GM06990 (cell line): ENCODE measurements around the gene SLC25A17.

ENCODE experiments used
- DNase-seq: peaks from one replicate; pipeline ENCODE4 v3.0.0-alpha.2; 2011; ENCODE audit not compliant: insufficient read length; ENCODE audit errors: extremely low read depth
- H3K27me3 ChIP-seq: replicated peaks from 2 replicates; pipeline ENCODE4 v1.6.0; 2011; ENCODE audit warnings: low read length; ENCODE audit not compliant: control insufficient read depth, insufficient read depth
- H3K36me3 ChIP-seq: 2 replicates; pipeline ENCODE4 v1.5.1; 2011; ENCODE audit warnings: low read length; ENCODE audit not compliant: control insufficient read depth, insufficient read depth
- H3K4me3 ChIP-seq: replicated peaks from 2 replicates; pipeline ENCODE4 v1.5.1; 2011; ENCODE audit warnings: low read depth, mild to moderate bottlenecking, control low read depth, low read length
- CTCF ChIP-seq: IDR thresholded peaks from 2 replicates; pipeline ENCODE4 v1.5.1; 2011; ENCODE audit warnings: low read length, control low read depth, mild to moderate bottlenecking, inconsistent platforms; ENCODE audit not compliant: insufficient read depth, poor library complexity, severe bottlenecking

SLC25A17 gene

GRCh38 chr22:40857309-40857855 is 38.2 kb upstream of the SLC25A17 start:
- TF ChIP-seq CTCF, result no peak
- no peak for DNase-seq
- H3K27me3 ChIP-seq, result no peaks in the 10 kb centered on the region
- H3K36me3 ChIP-seq, result no peaks in the 10 kb centered on the region; the same call in none of the 2 replicates
- H3K4me3 ChIP-seq, result peak overlapping the region; percentile 99

- DNase-seq, result peak; percentile 96
- Histone ChIP-seq H3K36me3 (no peaks in the 10 kb centered on the region; the same call in none of the 2 replicates), H3K27me3 (no peaks in the 10 kb centered on the region), H3K4me3 (peak within 1 kb of the TSS; percentile 99)
- TF ChIP-seq CTCF, result peak; percentile 38
Observed at GRCh38 chr22:40856513-40857308, 37.6 kb upstream of the SLC25A17 start, which contains the start of the genes ST13 and XPNPEP3. Gene ST13 (minus strand): TSS chr22:40856639. CDS start chr22:40856540, 99 bp downstream. Gene XPNPEP3 (plus strand): TSS chr22:40857148. CDS start chr22:40857182, 34 bp downstream.

GRCh38 chr22:40855979-40856512 is 36.9 kb upstream of the SLC25A17 start:
- DNase-seq, result peak; percentile 61
- Histone ChIP-seq H3K4me3 (peak overlapping the region; percentile 99), H3K27me3 (no peaks in the 10 kb centered on the region), H3K36me3 (no peaks in the 10 kb centered on the region; the same call in 1 of the 2 replicates)
- TF ChIP-seq CTCF, result no peak

GRCh38 chr22:40855071-40855978 is 36.2 kb upstream of the SLC25A17 start:
- peak; percentile 7 for DNase-seq
- TF ChIP-seq CTCF, result no peak
- peak overlapping the region; percentile 99 for H3K4me3 ChIP-seq
- no peaks in the 10 kb centered on the region for H3K27me3 ChIP-seq
- H3K36me3 ChIP-seq, result no peaks in the 10 kb centered on the region

- TF ChIP-seq CTCF, result no peak
- Histone ChIP-seq H3K4me3 (no peak overlapping the region; the same call in 1 of the 2 replicates), H3K36me3 (no peaks in the 10 kb centered on the region; the same call in 1 of the 2 replicates), H3K27me3 (no peaks in the 10 kb centered on the region)
- DNase-seq, result no peak
Observed at GRCh38 chr22:40853961-40854360, 34.8 kb upstream of the SLC25A17 start.
